ENCODE measurements around the gene ERGIC1.
"Not testable (repeated sequence)": the region's sequence is repeated elsewhere in the genome, so short reads cannot be mapped to it uniquely, and the experiment has no call there.

Gene ERGIC1

DNA sequence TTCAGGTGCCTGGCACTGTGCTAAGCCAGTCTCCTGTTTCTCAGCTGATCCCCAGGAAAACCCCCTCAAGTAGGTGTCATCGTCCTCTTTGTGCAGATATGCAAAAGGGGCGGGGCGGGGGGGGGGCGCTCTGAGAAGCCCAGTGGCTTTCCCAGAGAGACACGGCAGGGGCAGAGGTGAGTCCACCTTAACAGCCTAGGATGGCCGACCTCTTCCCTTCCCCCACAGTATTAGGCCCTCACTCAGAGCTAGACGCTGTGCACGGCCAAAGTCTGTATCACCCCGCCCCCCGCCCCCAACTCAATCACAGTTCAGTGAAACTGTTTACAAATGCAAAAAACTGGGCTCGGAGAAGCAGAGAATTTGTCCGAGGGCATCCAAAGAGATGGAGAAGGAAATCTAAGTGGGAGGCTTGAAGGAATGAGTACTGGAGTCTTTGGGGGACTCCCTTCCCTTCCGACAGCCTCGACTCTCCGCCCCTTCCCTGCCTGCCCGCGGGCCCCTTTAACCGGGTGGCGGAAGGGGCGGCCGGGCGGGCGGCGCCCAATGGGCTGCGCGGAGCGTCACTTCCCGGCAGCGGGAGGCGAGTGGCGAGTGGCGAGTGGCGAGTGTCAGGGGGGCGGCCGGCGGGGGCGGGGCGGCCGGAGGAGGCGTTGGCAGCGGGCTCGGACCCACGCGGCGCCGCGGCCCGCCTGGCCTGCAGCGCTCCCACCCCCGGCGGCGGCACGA is at the start of gene ERGIC1:
TSS of gene ERGIC1 (plus strand) at position 566 of the 729 bp plus-strand sequence. CDS start at position 729, 163 bp downstream.
- DNase-seq = peak; percentile 11

- no peak for DNase-seq
These were observed 48.5 kb upstream of the ERGIC1 start for GRCh38 chr5:172785429-172786088.

GRCh38 chr5:172786736-172787462 is 47.2 kb upstream of the ERGIC1 start:
- no peak for DNase-seq

DNA sequence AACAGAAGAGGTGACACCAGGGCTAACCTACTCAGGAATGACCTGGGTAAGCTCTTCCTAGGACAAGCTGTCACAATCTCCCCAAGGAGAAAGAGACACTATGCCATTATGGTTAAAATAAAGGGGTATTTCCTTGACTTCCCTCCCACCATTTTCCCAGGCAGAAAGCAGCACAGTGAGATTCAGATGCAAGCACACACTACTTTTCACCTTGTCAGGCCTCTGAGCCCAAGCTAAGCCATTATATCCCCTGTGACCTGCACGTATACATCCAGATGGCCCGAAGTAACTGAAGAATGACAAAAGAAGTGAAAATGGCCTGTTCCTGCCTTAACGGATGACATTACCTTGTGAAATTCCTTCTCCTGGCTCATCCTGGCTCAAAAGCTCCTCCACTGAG is 46.5 kb upstream of the ERGIC1 start:
- not testable (repeated sequence) for DNase-seq

DNA sequence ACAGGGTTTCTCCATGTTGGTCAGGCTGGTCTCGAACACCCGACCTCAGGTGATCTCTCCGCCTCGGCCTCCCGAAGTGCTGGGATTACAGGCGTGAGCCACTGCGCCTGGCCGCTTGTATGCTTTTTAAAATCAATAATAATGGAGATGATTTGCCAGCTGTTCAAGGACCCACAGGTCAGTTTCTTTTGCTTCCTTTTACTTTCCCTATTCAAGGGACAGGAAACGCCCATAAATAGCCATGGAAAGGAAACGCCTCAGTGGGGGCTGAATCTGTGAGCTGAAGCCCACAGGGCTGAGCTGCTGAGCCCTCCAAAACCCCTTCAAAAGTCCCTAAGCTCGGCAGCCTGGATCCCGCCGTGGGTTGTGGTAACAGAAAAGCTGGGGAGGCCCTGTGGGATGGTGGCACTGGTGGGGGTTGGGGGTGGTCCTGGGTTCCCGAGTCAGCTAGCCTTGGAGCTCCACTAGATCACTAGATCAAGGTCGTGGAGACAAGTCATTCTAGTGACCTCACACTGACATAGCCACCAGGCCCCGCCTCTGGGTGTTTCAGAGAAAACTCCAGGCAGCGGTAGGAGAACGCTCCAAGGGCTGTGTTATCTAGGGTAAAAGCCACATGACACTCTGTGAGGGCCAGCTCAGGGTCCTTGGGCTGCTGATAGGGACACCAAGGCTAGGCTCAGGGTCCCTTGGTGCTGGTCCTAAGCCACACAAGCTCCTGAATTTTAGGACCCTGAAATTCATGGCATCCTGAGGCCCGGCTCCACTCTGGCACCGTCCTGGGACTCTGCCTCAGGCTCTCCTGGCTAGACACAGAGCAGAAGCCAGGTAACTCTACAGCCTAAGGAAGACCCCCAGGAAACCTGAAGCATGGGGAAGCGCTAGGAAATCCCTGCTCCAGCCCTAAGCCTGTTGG is 45.0 kb upstream of the ERGIC1 start:
- no peak for DNase-seq

DNA sequence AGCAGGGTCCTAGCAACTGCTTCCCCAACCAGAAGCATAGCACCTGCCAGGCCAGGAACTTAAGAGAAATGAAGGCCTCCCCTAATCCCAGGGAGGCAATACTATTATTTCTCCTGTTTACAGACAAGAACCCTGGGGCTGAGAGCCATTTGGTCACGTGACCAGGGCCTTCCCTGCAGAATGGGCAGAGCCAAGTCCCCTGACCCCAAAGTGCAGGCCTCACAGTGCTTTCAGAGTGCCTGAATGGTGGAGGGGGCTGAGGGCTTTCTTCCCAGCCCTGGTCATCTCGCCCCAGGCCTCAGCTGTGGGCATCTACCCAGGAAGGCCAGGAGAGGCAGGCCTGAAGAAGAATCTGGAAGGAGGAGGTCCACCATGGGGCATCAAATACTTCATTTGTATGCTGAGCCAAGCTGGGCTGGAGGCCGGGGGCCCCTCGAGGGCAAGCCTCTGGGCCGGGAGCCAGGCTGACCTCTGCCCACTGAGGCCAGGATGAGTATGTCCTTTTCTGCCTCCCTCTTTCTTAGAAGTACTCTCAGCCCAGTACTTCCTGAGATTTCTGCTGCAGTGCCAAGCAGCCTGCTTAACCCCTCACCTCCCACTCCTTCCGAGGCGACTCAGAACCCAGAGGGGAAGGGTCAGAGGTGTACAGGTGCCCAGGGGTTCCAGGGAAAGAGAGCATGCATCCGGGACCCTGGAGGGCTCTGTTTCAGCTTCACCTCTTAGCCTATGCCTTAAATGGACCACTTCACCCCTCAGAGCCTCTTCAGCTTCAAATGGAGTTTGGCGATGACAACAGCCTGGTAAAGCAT is 44.2 kb upstream of the ERGIC1 start:
- no peak for DNase-seq

- no peak for DNase-seq
These were observed 43.6 kb upstream of the ERGIC1 start for GRCh38 chr5:172790496-172790889.

DNA sequence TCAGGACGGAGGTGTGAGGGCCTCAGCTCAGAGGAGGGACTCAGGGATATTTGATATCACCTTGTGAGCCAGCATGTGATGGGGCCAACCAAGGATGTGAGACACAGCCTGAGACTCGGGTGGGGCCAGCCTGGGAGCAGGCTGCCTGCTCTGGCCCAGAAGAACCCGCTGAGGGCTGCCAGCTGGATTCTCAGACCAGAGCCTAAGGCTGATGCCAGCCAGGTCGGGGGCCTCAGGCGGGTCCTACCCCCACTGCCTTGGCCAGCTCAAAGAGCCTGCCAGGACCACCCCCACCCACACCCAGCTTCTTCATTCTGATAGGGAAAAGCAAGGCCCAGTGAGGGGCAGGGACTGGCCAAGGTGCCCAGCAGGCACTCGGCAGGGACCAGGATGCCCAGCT is 42.8 kb upstream of the ERGIC1 start:
- DNase-seq = no peak

GRCh38 chr5:172791726-172792445 is 42.2 kb upstream of the ERGIC1 start:
- no peak for DNase-seq

DNA sequence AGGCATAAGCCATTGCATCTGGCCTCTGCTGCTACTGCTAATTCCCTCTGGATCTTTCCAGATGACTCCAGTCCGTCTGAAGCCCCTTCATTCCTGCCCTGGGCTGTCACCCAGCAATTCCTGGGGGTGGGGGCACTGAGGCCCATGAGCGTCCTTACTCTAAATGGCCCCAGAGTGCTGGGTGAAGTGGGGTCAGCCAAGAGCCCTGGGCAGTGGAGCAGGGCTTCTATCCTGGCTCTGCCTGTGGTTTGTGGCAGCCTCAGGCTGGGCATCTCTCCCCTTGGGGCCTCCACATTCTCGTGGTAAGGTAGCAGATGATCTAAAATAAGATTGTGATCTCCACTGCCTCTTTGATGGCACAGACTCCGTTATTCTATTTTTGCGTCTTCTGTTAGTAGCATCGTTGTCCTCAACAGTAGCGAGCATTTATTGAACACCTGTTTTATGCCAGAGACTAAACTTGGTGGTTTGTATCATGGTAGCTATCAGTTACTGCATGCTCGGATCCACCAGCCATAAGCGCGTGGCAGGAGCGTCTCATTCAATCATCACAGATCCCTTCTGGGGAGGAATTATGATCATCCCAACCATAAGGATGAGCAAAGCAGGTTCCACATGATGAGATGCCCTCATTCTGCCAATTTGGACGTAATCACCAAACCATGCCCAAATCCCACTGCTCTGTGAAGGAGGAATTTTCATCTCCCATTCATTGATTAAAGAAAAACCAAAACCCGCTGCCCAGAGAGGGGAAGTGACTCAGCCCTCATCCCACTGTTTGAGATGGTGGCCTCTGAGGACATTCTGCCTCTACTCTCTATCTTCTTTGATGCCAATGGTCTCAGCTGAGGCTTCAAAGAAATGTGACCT is 41.1 kb upstream of the ERGIC1 start:
- no peak for DNase-seq

DNA sequence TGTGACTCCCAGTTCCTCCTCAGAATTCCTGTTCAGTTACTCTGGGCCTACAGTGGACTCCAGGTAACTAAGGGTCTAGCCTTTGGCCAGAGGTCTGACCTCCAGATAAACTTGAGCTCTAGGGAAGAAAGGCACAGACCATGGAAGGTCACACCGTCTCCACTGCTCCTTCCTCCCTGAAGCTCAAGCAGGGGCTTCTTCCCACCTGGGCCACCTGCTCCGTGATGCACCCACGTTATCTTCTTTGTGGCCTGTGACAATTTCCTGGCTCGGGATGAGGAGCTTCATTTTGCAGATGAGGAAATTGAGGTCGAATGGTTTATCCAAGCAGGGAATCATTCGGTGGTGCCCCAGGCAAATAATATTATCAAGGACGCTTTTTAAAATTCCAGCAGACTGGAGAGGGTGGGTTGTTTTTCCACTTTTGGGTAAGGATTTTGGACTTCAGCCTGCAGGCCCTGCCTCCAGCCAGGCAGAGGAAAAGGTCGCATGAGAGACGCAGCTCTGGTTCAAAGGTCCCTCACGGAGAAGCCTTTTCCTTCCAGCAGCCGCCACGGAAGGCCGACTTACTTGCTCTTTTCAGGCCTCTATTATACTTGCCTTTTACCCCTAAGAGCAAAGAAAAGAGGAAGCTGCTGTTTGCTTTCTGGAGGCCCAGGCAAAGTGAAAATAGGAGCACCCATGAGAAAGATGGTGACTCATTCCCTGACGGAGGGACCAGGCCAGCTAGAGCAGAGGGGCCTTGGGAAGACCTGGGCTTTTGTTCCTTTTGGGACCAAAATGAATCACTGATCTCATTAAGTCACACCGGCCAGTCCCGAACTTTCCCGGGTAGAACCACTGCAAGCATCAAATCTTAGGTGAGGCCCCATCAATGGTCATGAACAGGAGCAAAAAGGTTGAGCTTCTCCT is 40.2 kb upstream of the ERGIC1 start:
- no peak for DNase-seq

- no peak for DNase-seq
These were observed 38.6 kb upstream of the ERGIC1 start for GRCh38 chr5:172795318-172795977.

- DNase-seq = no peak
These were observed 37.7 kb upstream of the ERGIC1 start for GRCh38 chr5:172796306-172796705.

GRCh38 chr5:172797771-172798191 is 36.3 kb upstream of the ERGIC1 start:
- DNase-seq = no peak

DNA sequence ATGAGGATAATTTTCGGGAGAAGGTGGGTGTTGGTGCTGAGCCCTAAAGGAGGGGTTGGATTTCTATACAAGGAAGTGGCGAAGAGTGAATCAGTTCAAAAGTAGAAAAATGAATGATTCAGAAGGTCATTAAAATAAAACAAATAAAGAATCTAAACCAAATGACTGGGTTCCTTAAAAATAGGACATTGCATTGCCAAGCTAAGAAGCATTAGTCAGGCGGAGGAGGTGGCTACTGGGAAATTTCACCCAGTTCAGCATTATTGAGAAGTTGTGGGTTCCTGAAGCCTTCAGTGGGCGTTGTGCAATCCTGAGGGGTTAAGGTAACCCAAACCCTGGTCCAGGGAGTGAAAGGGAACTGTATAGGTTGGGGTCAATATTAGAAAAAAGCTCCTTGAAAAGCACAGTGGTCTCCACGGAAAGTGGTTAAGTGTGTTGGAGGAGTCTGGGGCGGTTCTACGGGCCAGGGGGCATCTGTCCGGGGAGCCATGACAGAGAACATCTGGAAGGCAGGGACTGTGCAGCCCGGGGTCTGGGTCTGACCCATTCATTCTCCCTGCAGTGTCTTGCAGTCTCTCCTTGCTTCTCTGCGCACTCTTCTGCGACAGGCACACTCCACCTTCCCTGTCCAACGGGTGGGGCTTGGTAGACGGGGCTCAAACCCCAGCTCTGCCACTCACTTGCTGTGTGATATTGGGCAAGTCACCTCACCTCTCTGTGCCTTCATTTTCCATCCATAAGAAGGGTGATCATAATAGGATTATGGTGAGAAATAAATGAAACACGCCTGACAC is 35.4 kb upstream of the ERGIC1 start:
- DNase-seq = no peak

GRCh38 chr5:172799416-172799815 is 34.6 kb upstream of the ERGIC1 start:
- DNase-seq = no peak

- no peak for DNase-seq
These were observed 33.9 kb upstream of the ERGIC1 start for GRCh38 chr5:172800088-172800551.

Data from NCI-H2107 (cell line).